ENCODE results near the gene ZNF532. TPM values are rescaled to one million over a fixed set of nuclear protein-coding genes. Genes with fewer than 3 reads are reported as not detected.

ZNF532 gene
- total and polyA plus RNA-seq, 5 donors from 2014 or later, result 0.64 to 15.8 (median 1.6) TPM

GRCh38 chr18:59026831-59027410, 162.2 kb downstream of the ZNF532 start:
- no peaks in the 10 kb centered on the region for H3K4me1 Mint-ChIP-seq
- Histone ChIP-seq H3K27me3 (ENCODE audit: control insufficient read depth, insufficient read depth, low read length) (no peaks in the 10 kb centered on the region), H3K9me3 (ENCODE audit: control insufficient read depth in 2 of 2, low read length in 2 of 2) (no peaks in the 10 kb centered on the region), H3K4me1 (ENCODE audit: control insufficient read depth, insufficient read depth, low read length, poor library complexity, severe bottlenecking) (no peaks in the 10 kb centered on the region), H3K36me3 (ENCODE audit: control insufficient read depth, insufficient read depth, low read length) (no peaks in the 10 kb centered on the region), H3K27ac (ENCODE audit: insufficient read depth, low read length, poor library complexity, severe bottlenecking) (no peak overlapping the region), H3K4me3 (ENCODE audit: low read depth, low read length) (no peak overlapping the region)
- no peak for ATAC-seq (ENCODE audit: low read depth in 2 of 2)
- no peaks in the 10 kb centered on the region for H3K36me3 Mint-ChIP-seq
- DNase-seq, result no peak
- H3K4me3 Mint-ChIP-seq, result no peak overlapping the region
- H3K9me3 Mint-ChIP-seq, result peaks cover 0 to 2% (median 0%) of the 10 kb centered on the region in 7 donors
- H3K27me3 Mint-ChIP-seq, result peaks cover 9% of the 10 kb centered on the region
- no peak overlapping the region for H3K27ac Mint-ChIP-seq

- Histone ChIP-seq H3K9me3 (ENCODE audit: control insufficient read depth in 2 of 2, low read length in 2 of 2) (no peaks in the 10 kb centered on the region), H3K36me3 (ENCODE audit: control insufficient read depth, insufficient read depth, low read length) (no peaks in the 10 kb centered on the region), H3K27ac (ENCODE audit: insufficient read depth, low read length, poor library complexity, severe bottlenecking) (no peak overlapping the region), H3K27me3 (ENCODE audit: control insufficient read depth, insufficient read depth, low read length) (no peaks in the 10 kb centered on the region), H3K4me3 (ENCODE audit: low read depth, low read length) (no peak overlapping the region), H3K4me1 (ENCODE audit: control insufficient read depth, insufficient read depth, low read length, poor library complexity, severe bottlenecking) (no peaks in the 10 kb centered on the region)
- Mint-ChIP-seq H3K4me1 (no peaks in the 10 kb centered on the region), H3K27me3 (peaks cover 16% of the 10 kb centered on the region), H3K4me3 (no peak overlapping the region), H3K36me3 (no peaks in the 10 kb centered on the region), H3K9me3 (peaks cover 0 to 2% (median 0%) of the 10 kb centered on the region in 7 donors), H3K27ac (no peak overlapping the region)
- DNase-seq (no peak), ATAC-seq (ENCODE audit: low read depth in 2 of 2) (no peak)
Measured at GRCh38 chr18:59029663-59030429, 165.2 kb downstream of the ZNF532 start.

DNA sequence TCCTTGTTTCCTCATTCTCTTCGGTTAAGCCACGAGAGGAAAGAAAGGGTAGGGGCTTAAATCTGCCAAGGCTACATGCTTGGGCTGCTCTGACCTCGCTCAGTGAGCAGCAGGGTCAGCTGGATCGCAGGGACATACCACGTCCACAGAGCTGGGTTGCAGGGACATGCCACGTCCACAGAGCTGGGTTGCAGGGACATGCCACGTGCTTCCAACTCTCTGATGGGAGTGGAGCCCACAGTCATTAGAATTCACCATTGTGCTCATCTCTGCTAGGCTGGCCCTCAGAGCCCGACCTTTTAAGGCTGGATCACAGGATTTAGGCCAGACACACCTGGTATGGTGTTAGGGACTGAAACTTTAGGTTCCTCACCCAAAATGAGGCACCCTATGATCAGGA, 167.6 kb downstream of the ZNF532 start:
- H3K36me3 Mint-ChIP-seq, result no peaks in the 10 kb centered on the region
- Histone ChIP-seq H3K36me3 (ENCODE audit: control insufficient read depth, insufficient read depth, low read length) (no peaks in the 10 kb centered on the region), H3K9me3 (ENCODE audit: control insufficient read depth in 2 of 2, low read length in 2 of 2) (no peaks in the 10 kb centered on the region), H3K27ac (ENCODE audit: insufficient read depth, low read length, poor library complexity, severe bottlenecking) (no peak overlapping the region), H3K27me3 (ENCODE audit: control insufficient read depth, insufficient read depth, low read length) (no peaks in the 10 kb centered on the region), H3K4me1 (ENCODE audit: control insufficient read depth, insufficient read depth, low read length, poor library complexity, severe bottlenecking) (no peaks in the 10 kb centered on the region), H3K4me3 (ENCODE audit: low read depth, low read length) (no peak overlapping the region)
- peaks cover 0 to 2% (median 0%) of the 10 kb centered on the region in 7 donors for H3K9me3 Mint-ChIP-seq
- no peak overlapping the region for H3K27ac Mint-ChIP-seq
- no peaks in the 10 kb centered on the region for H3K4me1 Mint-ChIP-seq
- H3K4me3 Mint-ChIP-seq, result no peak overlapping the region
- no peak for DNase-seq
- peaks cover 16% of the 10 kb centered on the region for H3K27me3 Mint-ChIP-seq
- no peak for ATAC-seq (ENCODE audit: low read depth in 2 of 2)

DNA sequence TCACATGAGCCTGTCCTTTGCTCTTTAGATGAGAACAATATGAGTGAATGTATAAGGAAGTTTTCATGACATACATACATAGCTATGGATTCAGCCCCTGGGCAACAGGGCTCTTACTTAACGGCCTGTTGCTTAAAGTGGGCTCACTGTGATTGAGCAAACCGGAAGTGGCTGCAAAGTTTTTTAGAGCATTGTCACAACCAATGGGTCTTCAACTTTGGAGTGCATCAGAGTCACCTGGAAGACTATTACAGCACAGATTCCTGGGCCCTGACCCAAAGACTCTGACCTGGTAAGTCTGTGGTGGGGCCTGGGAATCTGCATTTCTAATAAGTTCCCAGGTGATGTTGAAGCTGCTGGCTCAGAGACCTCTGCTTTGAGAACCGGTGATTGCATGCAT, 168.7 kb downstream of the ZNF532 start:
- no peak overlapping the region for H3K4me3 ChIP-seq (ENCODE audit: low read depth, low read length)
- no peaks in the 10 kb centered on the region for H3K27me3 ChIP-seq (ENCODE audit: control insufficient read depth, insufficient read depth, low read length)
- DNase-seq, result no peak
- ATAC-seq (ENCODE audit: low read depth in 2 of 2), result no peak
- no peak overlapping the region for H3K27ac Mint-ChIP-seq
- H3K27me3 Mint-ChIP-seq, result peaks cover 16% of the 10 kb centered on the region
- H3K36me3 ChIP-seq (ENCODE audit: control insufficient read depth, insufficient read depth, low read length), result no peaks in the 10 kb centered on the region
- no peaks in the 10 kb centered on the region for H3K4me1 Mint-ChIP-seq
- no peak overlapping the region for H3K4me3 Mint-ChIP-seq
- H3K9me3 Mint-ChIP-seq, result peaks cover 0 to 2% (median 0%) of the 10 kb centered on the region in 7 donors
- no peaks in the 10 kb centered on the region for H3K36me3 Mint-ChIP-seq
- no peak overlapping the region for H3K27ac ChIP-seq (ENCODE audit: insufficient read depth, low read length, poor library complexity, severe bottlenecking)
- no peaks in the 10 kb centered on the region for H3K4me1 ChIP-seq (ENCODE audit: control insufficient read depth, insufficient read depth, low read length, poor library complexity, severe bottlenecking)
- H3K9me3 ChIP-seq (ENCODE audit: control insufficient read depth in 2 of 2, low read length in 2 of 2), result no peaks in the 10 kb centered on the region

DNA sequence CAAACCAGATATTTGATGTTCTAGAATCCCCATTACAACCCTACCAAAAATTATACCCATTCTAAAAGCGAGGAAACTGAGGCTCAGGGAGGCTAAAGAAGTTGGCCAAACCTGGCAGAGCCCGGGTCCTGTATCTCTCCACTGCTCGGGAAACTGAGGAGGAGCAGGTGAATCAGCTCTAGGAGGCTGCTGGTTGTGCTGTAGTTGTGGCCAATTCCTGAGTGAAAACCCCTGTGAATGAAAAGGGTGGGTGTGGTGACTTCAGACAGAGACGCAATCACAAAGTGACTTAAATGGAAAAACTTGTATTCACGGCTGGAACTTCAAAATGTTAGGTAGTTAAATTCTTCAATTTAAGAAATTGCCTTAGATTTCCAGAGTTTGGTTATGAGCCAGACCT, 169.3 kb downstream of the ZNF532 start:
- Histone ChIP-seq H3K9me3 (ENCODE audit: control insufficient read depth in 2 of 2, low read length in 2 of 2) (no peaks in the 10 kb centered on the region), H3K4me3 (ENCODE audit: low read depth, low read length) (no peak overlapping the region), H3K27ac (ENCODE audit: insufficient read depth, low read length, poor library complexity, severe bottlenecking) (no peak overlapping the region), H3K36me3 (ENCODE audit: control insufficient read depth, insufficient read depth, low read length) (no peaks in the 10 kb centered on the region), H3K27me3 (ENCODE audit: control insufficient read depth, insufficient read depth, low read length) (no peaks in the 10 kb centered on the region), H3K4me1 (ENCODE audit: control insufficient read depth, insufficient read depth, low read length, poor library complexity, severe bottlenecking) (no peaks in the 10 kb centered on the region)
- DNase-seq, result no peak
- Mint-ChIP-seq H3K9me3 (peaks cover 0 to 2% (median 0%) of the 10 kb centered on the region in 7 donors), H3K27ac (no peak overlapping the region), H3K4me1 (no peaks in the 10 kb centered on the region), H3K36me3 (no peaks in the 10 kb centered on the region), H3K4me3 (no peak overlapping the region), H3K27me3 (peaks cover 16% of the 10 kb centered on the region)
- no peak for ATAC-seq (ENCODE audit: low read depth in 2 of 2)

DNA sequence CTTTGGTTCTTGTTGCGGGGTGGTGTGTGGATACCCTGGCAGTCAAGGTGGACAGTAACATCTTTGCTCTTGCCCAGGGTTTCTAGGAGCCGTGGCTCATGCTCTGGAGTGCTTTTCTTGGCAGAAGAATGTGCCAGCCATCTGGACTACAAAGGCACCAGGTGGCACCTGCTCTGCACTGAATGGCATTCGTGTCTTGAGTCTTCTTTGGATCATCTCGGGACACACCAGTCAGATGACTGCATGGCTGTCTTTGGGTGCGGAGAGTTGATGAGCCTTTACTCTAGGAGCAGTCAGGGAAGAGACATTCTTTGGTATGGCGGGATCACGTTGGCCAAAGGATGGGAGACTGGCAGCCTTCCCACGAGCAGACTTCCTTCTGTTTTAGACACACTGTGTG, 170.9 kb downstream of the ZNF532 start:
- ATAC-seq (ENCODE audit: low read depth in 2 of 2) (no peak), DNase-seq (no peak)
- Histone ChIP-seq H3K27ac (ENCODE audit: insufficient read depth, low read length, poor library complexity, severe bottlenecking) (no peak overlapping the region), H3K36me3 (ENCODE audit: control insufficient read depth, insufficient read depth, low read length) (no peaks in the 10 kb centered on the region), H3K4me3 (ENCODE audit: low read depth, low read length) (no peak overlapping the region), H3K9me3 (ENCODE audit: control insufficient read depth in 2 of 2, low read length in 2 of 2) (no peaks in the 10 kb centered on the region), H3K27me3 (ENCODE audit: control insufficient read depth, insufficient read depth, low read length) (no peaks in the 10 kb centered on the region), H3K4me1 (ENCODE audit: control insufficient read depth, insufficient read depth, low read length, poor library complexity, severe bottlenecking) (no peaks in the 10 kb centered on the region)
- H3K9me3 Mint-ChIP-seq, result peaks cover 0 to 3% (median 0%) of the 10 kb centered on the region in 7 donors
- peaks cover 0 to 5% (median 0%) of the 10 kb centered on the region in 4 donors for H3K4me1 Mint-ChIP-seq
- H3K27me3 Mint-ChIP-seq, result peaks cover 16% of the 10 kb centered on the region
- H3K27ac Mint-ChIP-seq, result no peak overlapping the region
- H3K36me3 Mint-ChIP-seq, result no peaks in the 10 kb centered on the region
- H3K4me3 Mint-ChIP-seq, result no peak overlapping the region

Other genes starting within 250 kb of the ZNF532 start
- gene ALPK2, start 235.8 kb upstream of the ZNF532 start, total RNA-seq, result 0.25 TPM
- gene ALPK2, start 235.8 kb upstream of the ZNF532 start, polyA plus RNA-seq, result not detected
- gene MALT1, start 193.4 kb upstream of the ZNF532 start, total RNA-seq, result 99.0 TPM
- gene MALT1, start 193.4 kb upstream of the ZNF532 start, polyA plus RNA-seq, result 10 to 100 TPM; 39.4 to 49.1 (median 45.1) TPM

Measured in CD4-positive, CD25-positive, alpha-beta regulatory T cell (primary cell).